Body of pancreas (tissue), 4 donors: ENCODE measurements around the gene MAP3K7CL. TPM values are rescaled to one million over a fixed set of nuclear protein-coding genes. Genes with fewer than 3 reads are reported as not detected.

Source experiments
- ATAC-seq: fragments of 150-250 bp; one replicate; pipeline ENCODE4 v1.9.1; 2016
- DNase-seq, 4 donors: peaks; one replicate each; pipeline ENCODE4 v3.0.0-alpha.2; 2019
- H3K27ac ChIP-seq, 4 donors: fragments of 200-600 bp; sonication (generic); 1 replicate in 3 of 4; 2 replicates in 1 of 4; pipeline versions ENCODE4 v1.5.1 to v1.6.1; 2016 to 2019; ENCODE audit warnings: mild to moderate bottlenecking in 1 of 4, mixed read lengths in 1 of 4, moderate library complexity in 1 of 4
- H3K27me3 ChIP-seq, 2 donors: fragments of 200-600 bp; sonication (generic); one replicate each; pipeline ENCODE4 v1.6.0; 2016; ENCODE audit warnings: mild to moderate bottlenecking in 1 of 2
- H3K36me3 ChIP-seq, 2 donors: fragments of 200-600 bp; sonication (generic); replicated peaks in 1 of 2; 2 replicates each; pipeline ENCODE4 v1.5.1; 2016; ENCODE audit warnings: low read depth in 2 of 2; ENCODE audit not compliant: insufficient read depth in 1 of 2
- H3K4me1 ChIP-seq: fragments of 200-600 bp; sonication (generic); one replicate; pipeline ENCODE4 v1.6.0; 2016
- H3K4me3 ChIP-seq, 2 donors: fragments of 200-600 bp; sonication (generic); 1 replicate in 1 of 2; 2 replicates in 1 of 2; pipeline ENCODE4 v1.5.1; 2016 to 2019
- H3K9me3 ChIP-seq, 3 donors: fragments of 200-600 bp; sonication (generic); 1 replicate in 2 of 3; 2 replicates in 1 of 3; pipeline ENCODE4 v1.5.1; 2016
- CTCF ChIP-seq, 7 experiments: fragments of 450-650 bp in 4 of 7; fragments of 200-600 bp in 3 of 7; sonication (generic) in 3 of 7; IDR thresholded peaks; one replicate each; pipeline ENCODE4 v1.5.1; 2016 to 2019; ENCODE audit warnings: antibody characterized with exemption in 7 of 7
- POLR2A ChIP-seq, 3 donors: fragments of 450-650 bp; IDR thresholded peaks; one replicate each; pipeline ENCODE4 v1.6.1; 2016; ENCODE audit warnings: antibody characterized with exemption in 3 of 3, mild to moderate bottlenecking in 2 of 3
- WGBS, 2 donors: methylation state at CpG; one replicate each; pipeline ENCODE4 v1.1.5; 2017; 5-methylcytosine and 5-hydroxymethylcytosine counted together
- intact Hi-C: fragments of 100-400 bp; cut with DNase I; formaldehyde crosslinking; loops from one replicate; pipeline ENCODE4 v1.15.1; 2023
- total RNA-seq, 2 donors: library from RNA; depleted of rRNA; stranded (reverse); fragments of >200 nt; gene quantifications; one replicate each; pipeline ENCODE4 v1.1.0, GENCODE V29; 2016

MAP3K7CL gene
- total RNA-seq, 2 donors from 2014 or later, result 5.2 to 12.5 TPM

DNA sequence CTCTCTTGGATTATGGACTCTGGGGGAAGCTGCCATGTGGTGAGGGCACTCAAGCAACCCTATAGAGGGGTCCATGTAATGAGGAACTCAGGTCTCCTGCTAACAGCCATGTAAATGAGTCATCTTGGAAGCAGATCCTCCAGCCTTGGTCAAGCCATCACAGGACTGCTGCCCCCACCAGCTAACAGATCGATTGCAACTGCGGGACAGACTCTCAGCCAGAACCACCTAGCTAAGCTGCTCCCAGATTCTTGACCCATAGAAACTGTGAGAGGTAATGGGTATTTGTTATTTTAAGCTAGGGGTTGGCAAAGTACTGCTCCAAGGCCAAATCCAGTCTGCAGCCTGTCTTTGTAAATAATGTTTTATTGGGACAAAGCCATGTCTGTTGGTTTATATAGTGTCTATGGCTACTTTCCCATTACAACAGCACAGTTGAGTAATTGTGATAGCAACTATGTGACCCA is 27.6 kb upstream of the MAP3K7CL start:
- 89 to 95% methylated on average over 2 of the region's 2 CpGs for WGBS, 2 donors
- intact Hi-C loops, result no loop called here
- no peak for ATAC-seq

GRCh38 chr21:29104239-29104708 is 26.2 kb upstream of the MAP3K7CL start:
- Histone ChIP-seq H3K4me3 (no peak overlapping the region), H3K4me1 (no peaks in the 10 kb centered on the region), H3K27ac (no peak overlapping the region), H3K27me3 (no peaks in the 10 kb centered on the region), H3K36me3 (no peaks in the 10 kb centered on the region), H3K9me3 (no peaks in the 10 kb centered on the region)
- intact Hi-C loops, result no loop called here
- TF ChIP-seq POLR2A (IDR thresholded peaks at IDR 0.05) (no peak), CTCF (IDR thresholded peaks at IDR 0.05) (no peak)
- WGBS, 2 donors, result 69 to 72% methylated on average over 7 of the region's 7 CpGs
- DNase-seq, result no peak
- ATAC-seq, result no peak

More for the DNA sequence above, 27.6 kb upstream of the MAP3K7CL start:
- H3K4me3 ChIP-seq, result no peak overlapping the region
- no peak for DNase-seq
- no peaks in the 10 kb centered on the region for H3K36me3 ChIP-seq
- no peaks in the 10 kb centered on the region for H3K4me1 ChIP-seq
- TF ChIP-seq CTCF (IDR thresholded peaks at IDR 0.05) (no peak), POLR2A (IDR thresholded peaks at IDR 0.05) (no peak)
- no peaks in the 10 kb centered on the region for H3K9me3 ChIP-seq
- H3K27me3 ChIP-seq, result no peaks in the 10 kb centered on the region
- no peak overlapping the region for H3K27ac ChIP-seq

DNA sequence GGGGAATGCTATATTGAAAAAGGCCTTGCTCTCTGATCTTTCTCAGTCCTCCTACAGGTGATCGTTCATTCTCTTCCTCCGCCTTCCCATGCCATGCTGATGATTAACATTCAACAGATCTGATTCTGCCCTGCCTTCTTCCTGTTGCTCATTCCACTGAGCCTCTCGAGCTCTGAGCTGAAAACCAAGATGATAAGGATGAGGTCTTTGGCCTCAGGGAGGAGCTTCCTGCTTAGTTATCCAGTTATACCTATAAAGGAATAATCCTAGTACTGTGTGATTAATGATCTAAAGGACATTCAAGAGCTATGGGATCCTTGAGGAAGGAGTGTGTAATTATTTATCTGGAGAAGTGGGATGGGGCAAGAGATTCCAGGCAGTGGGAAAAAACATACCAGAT is 25.2 kb upstream of the MAP3K7CL start:
- Histone ChIP-seq H3K36me3 (no peaks in the 10 kb centered on the region), H3K27me3 (no peaks in the 10 kb centered on the region), H3K9me3 (no peaks in the 10 kb centered on the region), H3K4me3 (no peak overlapping the region), H3K4me1 (no peaks in the 10 kb centered on the region), H3K27ac (no peak overlapping the region)
- intact Hi-C loops, result no loop called here
- WGBS, 2 donors, result 74 to 83% methylated on average over 3 of the region's 3 CpGs
- ATAC-seq, result no peak
- no peak for DNase-seq
- TF ChIP-seq CTCF (IDR thresholded peaks at IDR 0.05) (no peak), POLR2A (IDR thresholded peaks at IDR 0.05) (no peak)

GRCh38 chr21:29114765-29115500 is 15.5 kb upstream of the MAP3K7CL start:
- ATAC-seq (no peak), DNase-seq (no peak)
- TF ChIP-seq CTCF (IDR thresholded peaks at IDR 0.05) (no peak), POLR2A (IDR thresholded peaks at IDR 0.05) (no peak)
- WGBS, 2 donors, result 69 to 80% methylated on average over 5 of the region's 5 CpGs
- no peak overlapping the region for H3K27ac ChIP-seq
- H3K4me1 ChIP-seq, result no peaks in the 10 kb centered on the region
- H3K9me3 ChIP-seq, result no peaks in the 10 kb centered on the region
- intact Hi-C loops, result no loop called here
- no peaks in the 10 kb centered on the region for H3K27me3 ChIP-seq
- no peaks in the 10 kb centered on the region for H3K36me3 ChIP-seq
- no peak overlapping the region for H3K4me3 ChIP-seq

DNA sequence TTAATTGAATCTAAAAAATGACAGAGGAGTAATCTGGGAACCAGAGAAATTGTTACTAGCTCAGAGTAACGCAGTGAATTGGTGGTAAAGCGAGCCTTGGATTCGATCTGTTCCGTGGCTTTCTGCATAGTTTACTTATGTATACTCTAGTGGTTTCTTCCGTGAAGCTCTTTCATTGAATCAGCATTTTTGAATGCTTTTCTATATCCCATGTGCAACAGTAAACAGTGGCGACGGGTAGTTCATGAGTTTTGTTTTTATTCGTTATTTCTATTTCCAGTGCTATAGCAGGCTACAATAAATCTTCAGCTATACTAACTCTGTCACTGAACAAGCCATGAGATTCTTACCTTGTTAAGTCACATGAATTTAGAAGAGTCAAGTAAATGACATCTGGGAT is 14.5 kb upstream of the MAP3K7CL start:
- no peak overlapping the region for H3K4me3 ChIP-seq
- TF ChIP-seq CTCF (IDR thresholded peaks at IDR 0.05), result no peak
- TF ChIP-seq POLR2A (IDR thresholded peaks at IDR 0.05), result no peak
- H3K9me3 ChIP-seq, result no peaks in the 10 kb centered on the region
- intact Hi-C loops, result no loop called here
- WGBS, 2 donors, result 90% methylated on average over 8 of the region's 8 CpGs
- no peak for ATAC-seq
- no peak for DNase-seq
- no peaks in the 10 kb centered on the region for H3K36me3 ChIP-seq
- H3K4me1 ChIP-seq, result no peaks in the 10 kb centered on the region
- H3K27ac ChIP-seq, result no peak overlapping the region
- H3K27me3 ChIP-seq, result no peaks in the 10 kb centered on the region
